Esophagus muscularis mucosa (tissue), 4 donors: Measurements from ENCODE around the gene IL11RA.

Experiments
- CTCF ChIP-seq, 3 experiments: fragments of 200-600 bp in 2 of 3; fragments of 450-650 bp in 1 of 3; sonication (generic) in 2 of 3; IDR thresholded peaks; one replicate each; pipeline ENCODE4 v1.5.1; 2017 to 2019; ENCODE audit warnings: antibody characterized with exemption in 3 of 3, mild to moderate bottlenecking in 2 of 3, moderate library complexity in 1 of 3
- EP300 ChIP-seq: sonication (generic); formaldehyde crosslinking; IDR thresholded peaks from one replicate; pipeline ENCODE4 v1.6.1; 2017; ENCODE audit warnings: antibody characterized with exemption
- POLR2A ChIP-seq: fragments of 450-650 bp; IDR thresholded peaks from one replicate; pipeline ENCODE4 v1.6.1; 2017; ENCODE audit warnings: antibody characterized with exemption, moderate library complexity, mild to moderate bottlenecking, low read depth
- POLR2AphosphoS5 ChIP-seq, 2 donors: sonication (generic); formaldehyde crosslinking; IDR thresholded peaks; one replicate each; pipeline ENCODE4 v1.6.1; 2017; ENCODE audit warnings: antibody characterized with exemption in 2 of 2

GRCh38 chr9:34658461-34658860, 6.5 kb downstream of the IL11RA start:
- TF ChIP-seq CTCF (IDR thresholded peaks at IDR 0.05) (no peak), POLR2A (no peak), POLR2AphosphoS5 (IDR thresholded peaks at IDR 0.05) (no peak), EP300 (no peak)
